HG02623 (cell line): Measurements from ENCODE around the gene TFB1M.
"Not testable (repeated sequence)": the region's sequence is repeated elsewhere in the genome, so short reads cannot be mapped to it uniquely, and the experiment has no call there.

Source experiments
- ATAC-seq: cut with Tn5 transposase; IDR thresholded peaks from one replicate; pipeline ENCODE4 v1.9.1; 2021; ENCODE audit warnings: moderate library complexity; ENCODE audit not compliant: unreplicated experiment

TFB1M gene

GRCh38 chr6:155244434-155244833 lies 69.8 kb downstream of the TFB1M start:
- ATAC-seq, result no peak

DNA sequence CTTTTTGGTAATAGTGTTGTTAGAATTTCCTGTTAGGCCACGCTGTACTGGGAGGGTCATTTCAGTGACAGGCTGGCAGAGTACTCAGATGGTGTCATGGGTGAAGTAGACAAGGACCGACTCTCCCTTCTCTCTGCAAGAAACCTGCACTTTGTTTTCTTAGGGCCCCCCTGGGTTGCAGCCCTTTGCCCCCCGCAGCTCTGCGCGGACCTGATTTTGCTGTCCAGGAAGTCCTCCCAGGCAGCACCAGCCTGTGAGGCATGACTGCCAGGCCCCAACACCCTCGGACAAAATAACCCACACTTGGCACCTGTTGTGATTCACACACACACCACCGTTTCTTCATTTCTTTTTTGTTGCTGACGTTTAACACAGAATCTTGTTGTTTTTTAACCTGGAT lies 72.3 kb downstream of the TFB1M start:
- ATAC-seq, result no peak

DNA sequence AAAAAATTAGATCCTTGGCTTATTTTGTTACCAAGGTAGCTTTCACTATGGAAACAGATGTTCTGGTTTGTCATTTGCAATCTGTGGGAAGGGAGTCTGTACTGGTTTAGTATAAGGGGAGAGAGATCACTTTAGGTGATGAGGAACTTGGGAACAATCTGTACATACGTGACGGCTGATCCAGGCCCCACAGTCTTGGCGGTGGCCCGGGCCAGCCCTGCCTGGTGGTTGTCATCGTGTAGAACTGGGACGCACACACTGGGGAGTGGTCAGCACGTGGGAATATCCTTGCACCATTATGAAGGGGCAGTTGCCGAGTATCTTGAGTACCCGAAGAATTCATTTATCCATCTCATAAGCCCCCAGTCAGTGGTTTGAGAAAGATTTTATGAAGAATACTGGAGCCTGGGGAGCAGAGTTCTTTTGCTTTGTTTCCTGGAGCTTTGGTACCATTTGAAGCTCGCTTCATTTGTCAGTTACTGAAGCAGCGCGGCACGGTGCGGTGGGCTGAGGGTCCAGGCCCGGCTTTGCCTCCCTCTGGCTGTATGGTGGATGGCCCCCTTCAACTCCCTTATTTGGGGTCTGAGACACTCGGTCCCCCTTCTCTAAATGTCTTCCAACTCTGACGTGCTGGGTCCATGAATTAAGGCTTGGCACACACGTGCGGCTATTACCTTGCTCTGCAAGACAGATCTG lies 73.2 kb downstream of the TFB1M start:
- ATAC-seq, result no peak

GRCh38 chr6:155237613-155238012 lies 76.7 kb downstream of the TFB1M start:
- no peak for ATAC-seq

GRCh38 chr6:155235087-155235486 lies 79.2 kb downstream of the TFB1M start:
- no peak for ATAC-seq

- ATAC-seq, result no peak
Measured at GRCh38 chr6:155234687-155235086, 79.6 kb downstream of the TFB1M start.

DNA sequence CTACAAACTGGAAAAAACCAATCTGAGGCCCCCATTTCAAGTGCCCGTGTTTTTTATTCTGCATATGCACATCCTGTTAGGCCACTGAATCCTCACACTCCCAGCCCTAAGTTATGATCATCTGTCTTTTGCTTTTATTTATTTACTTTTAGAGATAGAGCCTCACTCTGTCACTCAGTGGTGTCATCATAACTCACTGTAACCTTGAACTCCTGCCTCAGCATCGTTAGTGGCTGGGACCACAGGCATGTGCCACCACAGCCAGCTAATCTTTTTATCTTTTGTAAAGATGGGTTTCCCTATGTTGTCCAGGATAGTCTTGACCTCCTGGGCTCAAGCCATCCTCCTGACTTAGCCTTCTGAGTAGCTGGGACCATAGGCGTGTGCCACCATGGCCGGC lies 80.1 kb downstream of the TFB1M start:
- ATAC-seq, result no peak

DNA sequence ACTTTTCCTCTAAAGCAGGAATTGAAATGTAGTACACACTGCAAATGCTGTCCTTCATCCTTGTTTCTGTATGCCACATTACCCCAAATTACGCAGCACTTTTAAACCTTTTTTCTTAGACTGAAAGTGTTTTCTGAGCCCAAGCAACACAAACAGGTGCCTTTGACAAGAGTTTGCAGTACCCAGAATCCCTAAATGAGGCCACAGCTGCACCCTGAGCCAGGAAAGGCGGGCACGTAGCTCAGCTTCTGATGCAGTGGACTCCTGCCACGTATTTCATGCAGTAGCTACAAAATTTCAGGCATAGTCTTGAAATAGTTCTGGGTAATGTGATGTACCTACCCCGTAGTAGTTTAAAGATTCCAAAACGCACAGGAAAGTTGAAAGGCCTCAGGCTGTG lies 81.4 kb downstream of the TFB1M start:
- no peak for ATAC-seq

DNA sequence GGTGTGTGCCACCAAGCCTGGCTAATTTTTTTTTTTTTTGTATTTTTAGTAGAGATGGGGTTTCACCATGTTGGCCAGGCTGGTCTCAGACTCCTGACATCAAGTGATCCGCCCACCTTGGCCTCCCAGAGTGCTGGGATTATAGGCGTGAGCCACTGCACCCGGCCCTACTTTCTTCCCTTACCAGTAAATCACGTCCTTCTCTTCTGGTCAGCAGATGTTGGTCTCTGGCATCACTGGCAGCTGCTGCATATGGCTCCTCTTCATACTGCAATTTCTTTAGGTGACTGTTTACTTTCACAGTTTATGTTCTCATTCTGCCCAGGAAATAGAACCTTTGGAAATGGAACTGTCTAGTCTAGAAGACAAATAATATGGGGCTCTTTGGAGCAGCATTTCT lies 83.3 kb downstream of the TFB1M start:
- ATAC-seq, result not testable (repeated sequence)

GRCh38 chr6:155228546-155229166 lies 85.6 kb downstream of the TFB1M start:
- ATAC-seq, result no peak

GRCh38 chr6:155227046-155227445 lies 87.2 kb downstream of the TFB1M start:
- no peak for ATAC-seq

DNA sequence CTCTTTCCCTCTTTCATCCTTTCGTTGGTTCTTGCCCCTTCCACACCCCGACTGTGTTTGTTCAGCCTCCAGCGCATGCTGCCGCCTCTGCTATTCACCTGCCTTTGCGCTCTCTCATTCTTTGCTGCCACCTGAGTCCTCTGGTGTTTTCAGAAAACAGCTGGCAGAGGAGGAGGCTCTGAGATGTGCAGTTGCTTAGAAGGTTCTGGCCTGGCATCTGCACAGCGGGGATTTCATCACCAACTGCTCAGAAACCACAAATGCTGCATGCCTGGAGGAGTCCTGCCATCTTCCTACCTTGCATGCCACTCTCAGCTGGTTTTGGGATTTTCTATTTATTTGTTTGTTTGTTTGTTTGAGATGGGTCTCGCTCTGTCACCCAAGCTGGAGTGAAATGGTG lies 89.7 kb downstream of the TFB1M start:
- no peak for ATAC-seq

DNA sequence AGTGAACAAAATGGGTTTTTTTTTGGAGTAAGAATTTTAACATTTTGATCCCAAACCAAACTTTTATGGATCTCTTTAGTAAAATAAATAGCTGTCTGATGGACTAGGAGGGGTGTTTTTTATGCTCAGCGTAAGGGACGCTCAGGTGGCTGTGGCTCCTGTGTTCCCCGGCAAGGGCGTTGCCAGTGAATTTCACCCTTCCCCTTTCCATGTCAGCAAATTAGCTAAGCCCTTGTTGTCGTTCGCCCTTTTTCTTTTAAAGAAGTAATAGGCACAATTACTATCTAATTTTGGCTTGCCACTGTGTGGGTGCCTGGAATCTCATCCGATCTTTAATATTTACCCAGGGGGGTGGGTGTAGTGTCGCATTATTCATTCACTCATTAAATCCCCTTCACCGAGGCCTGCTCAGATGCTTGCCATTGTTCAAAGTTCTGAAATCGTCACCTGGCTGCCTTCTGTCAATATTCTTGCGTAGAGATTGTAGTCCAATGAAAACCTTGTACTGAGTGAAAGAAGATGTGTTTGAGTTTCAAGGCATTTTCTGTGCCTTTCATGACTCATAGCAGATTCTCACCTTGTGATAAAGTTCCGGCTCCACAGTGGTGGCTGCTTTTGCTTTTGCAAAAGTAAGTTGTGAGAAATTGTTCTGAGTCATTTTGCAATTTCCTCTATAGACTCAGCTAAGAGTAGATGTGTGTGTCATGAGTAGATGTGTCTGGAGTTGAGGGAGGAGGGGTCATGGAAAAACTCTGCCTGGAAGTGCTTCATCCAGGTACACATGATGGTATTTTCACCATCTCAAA lies 90.4 kb downstream of the TFB1M start:
- ATAC-seq, result peak; percentile 96

- no peak for ATAC-seq
Measured at GRCh38 chr6:155222506-155222905, 91.8 kb downstream of the TFB1M start.

DNA sequence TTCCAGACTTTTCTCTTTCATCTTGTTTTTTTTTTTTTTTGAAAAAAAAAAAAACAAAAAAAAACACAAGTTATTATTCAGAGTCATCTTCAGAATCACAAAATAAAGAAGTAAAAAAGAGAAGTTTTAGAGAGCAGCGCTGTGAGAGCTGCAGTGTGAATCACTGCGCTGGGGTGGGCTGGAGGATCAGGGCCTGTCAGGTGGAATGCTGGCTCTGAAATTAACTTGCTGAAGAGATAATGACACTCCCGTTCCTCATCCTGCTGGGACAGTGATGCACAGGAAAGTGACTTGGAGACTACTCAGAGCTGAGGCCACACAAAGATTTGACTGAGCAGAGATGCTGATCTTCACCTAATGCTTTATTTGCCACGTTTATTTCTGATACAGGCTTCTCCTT lies 93.2 kb downstream of the TFB1M start:
- ATAC-seq, result no peak

- ATAC-seq, result no peak
Measured at GRCh38 chr6:155219858-155220301, 94.4 kb downstream of the TFB1M start.

DNA sequence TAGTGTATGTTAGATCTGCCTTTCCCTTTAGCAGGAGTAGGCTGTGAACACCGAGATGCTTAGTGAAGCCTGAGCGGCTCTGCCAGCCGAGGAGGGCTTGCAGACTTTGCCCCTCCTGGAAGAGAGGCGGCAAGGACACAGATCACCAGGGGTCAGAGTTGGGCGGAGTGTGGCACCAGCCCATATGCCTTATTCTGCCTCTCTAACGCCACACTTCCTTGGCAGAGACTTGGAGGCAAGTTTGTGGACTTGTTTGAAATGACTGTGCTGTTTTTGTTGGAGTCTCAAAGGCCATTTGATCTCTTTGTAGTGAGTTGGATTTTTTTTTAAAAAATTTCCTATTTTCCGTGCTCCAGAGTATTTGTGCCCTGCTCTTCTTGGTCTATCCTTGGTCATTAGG lies 95.0 kb downstream of the TFB1M start:
- no peak for ATAC-seq

- not testable (repeated sequence) for ATAC-seq
Measured at GRCh38 chr6:155218711-155219110, 95.6 kb downstream of the TFB1M start.

DNA sequence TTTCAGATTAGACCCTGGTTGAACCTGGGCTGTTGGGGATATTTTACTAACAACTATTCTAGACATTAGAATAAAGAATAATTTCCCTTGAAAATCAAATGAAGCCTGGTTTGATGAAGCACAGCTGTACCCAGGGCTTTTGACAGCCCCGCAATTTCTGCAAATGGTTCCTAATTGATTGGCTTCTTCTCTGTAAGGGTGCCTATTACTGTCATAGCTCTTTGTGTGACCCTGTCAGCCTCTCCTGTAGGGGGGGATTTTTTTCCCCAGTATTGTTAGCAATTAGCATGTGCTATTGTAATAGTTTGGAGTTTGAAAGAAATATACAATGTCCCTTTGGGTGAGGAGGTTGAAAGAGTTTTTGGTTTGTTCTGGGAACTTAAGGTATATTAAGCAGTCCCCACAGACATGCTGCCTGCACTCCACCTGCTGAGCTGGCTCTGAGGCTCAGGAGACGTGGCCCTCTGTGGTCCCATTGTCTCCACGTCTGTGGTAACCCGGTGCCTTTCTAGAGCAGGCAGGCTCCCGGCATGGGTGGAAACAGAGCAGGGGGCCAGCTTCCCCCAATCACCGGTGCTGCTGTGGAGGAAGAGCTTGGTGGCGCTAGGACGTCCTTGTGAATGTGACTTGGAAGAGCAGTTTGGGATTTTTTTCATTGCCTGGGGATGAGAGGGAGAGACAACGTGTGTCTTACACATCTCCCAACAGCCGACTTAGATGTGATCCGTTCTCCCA lies 97.8 kb downstream of the TFB1M start:
- no peak for ATAC-seq

- ATAC-seq, result no peak
Measured at GRCh38 chr6:155215906-155216305, 98.4 kb downstream of the TFB1M start.
